Measurements from ENCODE around the gene ATP1B3.
"Not testable (repeated sequence)": the region's sequence is repeated elsewhere in the genome, so short reads cannot be mapped to it uniquely, and the experiment has no call there.

Gene ATP1B3

DNA sequence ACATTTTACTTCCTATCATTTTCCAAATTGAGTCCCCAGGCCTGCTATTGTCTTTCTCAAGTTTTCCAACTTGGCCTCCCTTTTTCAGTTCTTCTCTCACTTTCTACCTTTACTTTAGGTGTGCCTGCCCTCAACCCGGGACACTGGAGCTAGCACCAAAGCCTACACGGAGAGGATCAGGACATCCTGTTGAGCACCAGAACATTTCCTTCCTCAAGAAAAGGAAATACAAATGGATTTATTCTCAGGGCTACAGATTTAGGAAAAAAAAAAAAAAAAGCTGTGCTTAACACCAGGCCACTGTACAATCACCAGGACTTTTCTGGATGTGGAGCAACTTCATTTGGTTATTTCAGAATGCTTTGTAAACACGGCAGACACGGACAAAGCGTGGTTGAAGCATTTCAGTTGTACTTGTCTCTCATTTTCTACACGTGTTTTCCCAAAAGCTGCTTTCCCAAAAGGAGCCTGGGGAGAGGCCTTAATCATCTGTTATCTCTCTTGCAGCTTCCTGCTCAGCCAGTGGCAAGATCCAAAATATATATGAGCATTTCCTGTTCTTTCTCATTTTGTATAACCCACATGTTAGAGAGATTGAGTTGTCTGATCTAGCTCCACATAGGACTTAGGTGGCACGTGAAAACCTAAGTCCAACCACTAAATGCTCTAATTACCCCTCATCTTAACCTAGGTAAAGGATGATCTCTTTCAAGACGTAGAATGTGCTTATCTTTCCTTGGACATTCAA, 15.5 kb upstream of the ATP1B3 start:
- DNase-seq, result no peak

DNA sequence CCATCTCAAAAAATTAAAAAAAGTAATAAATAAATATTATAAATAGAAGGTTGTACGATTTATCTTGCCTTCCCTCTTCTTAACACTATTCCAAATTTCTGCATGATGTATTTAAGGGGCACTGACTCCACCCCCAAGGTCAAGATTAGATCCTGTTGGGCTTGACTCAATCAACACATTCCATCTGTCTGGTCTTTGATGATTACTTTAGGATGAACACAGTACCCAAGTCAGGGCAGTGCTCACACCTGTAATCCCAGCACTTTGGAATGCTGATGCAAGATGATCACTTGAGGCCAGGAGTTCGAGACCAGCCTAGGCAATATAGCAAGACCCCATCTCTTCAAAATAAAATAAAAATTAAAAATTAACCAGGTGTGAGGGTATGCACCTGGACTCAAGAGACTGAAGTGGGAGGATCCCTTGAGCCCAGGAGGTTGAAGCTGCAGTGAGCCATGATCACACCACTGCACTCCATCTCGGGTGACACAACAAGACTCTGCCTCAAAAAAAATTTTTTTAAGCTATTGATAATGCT, 14.1 kb upstream of the ATP1B3 start:
- DNase-seq, result no peak

DNA sequence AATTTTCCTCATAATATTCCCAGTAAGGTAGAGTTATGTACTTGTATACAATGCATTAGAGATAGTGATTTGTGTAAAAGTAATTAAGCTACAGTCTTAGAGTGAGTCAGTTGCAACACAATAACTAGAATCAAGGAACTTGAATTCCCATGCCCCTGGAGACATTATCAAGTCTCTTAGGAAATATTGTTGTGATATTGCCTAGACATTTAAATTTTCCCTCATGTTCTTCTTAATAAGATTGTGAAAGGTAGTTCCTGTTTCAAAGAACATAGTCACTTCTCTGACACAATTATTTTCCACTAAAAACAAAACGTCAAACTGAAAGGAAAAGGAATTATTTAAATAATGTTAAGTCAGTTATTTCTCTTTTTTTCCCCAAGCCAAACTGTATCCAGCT, 13.0 kb upstream of the ATP1B3 start:
- no peak for DNase-seq

DNA sequence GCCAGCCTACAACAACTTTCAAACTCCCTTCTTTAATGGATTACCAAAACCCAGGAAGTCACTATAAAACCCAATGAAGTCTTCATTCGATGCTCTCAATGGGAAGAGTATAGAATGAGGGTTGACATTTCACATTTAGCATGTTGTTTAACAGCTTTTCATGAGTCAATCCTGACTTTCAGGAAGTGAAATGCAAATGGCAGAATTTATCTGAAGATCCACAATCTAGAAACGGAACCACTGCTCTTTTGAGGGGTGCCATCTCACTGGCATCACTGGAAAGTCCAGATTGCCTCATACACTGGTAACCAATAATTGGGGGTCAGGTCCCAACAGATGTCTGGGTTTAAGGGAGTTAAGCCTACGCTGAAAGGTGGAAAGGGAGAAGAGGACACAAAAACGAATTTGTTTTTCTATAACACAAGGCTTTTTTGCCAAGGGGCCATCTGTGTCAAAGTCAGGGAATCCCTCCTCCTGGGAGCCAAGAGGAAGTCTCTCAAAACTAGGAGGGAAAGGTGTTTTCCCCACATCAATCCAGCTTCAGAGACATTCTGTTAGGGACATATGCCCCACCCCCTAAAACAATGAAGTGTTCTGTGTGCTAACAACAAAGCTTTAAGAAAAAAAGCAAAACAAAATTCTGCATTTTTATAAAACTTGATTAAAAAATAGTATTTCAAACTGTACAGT, 12.0 kb upstream of the ATP1B3 start:
- DNase-seq, result no peak

DNA sequence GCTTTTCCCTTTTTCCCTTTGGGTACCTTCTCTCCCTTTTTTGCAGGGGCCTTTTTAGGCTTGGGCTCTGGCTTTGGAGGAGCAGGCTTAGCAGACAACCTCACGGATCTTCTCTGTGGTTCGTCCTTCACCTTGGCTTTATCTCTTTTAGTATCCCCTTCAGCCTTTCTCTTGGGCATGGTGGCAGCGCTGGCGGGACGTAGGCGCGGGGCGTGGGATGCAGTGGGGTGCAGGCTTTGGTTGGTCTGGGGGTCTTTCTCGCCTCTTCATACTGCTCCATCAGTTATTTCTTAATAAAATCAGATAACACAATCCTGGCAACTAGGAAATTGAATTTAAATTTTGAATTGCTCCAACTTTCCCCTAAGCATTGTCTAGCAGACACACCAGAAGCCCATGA, 11.3 kb upstream of the ATP1B3 start:
- no peak for DNase-seq

DNA sequence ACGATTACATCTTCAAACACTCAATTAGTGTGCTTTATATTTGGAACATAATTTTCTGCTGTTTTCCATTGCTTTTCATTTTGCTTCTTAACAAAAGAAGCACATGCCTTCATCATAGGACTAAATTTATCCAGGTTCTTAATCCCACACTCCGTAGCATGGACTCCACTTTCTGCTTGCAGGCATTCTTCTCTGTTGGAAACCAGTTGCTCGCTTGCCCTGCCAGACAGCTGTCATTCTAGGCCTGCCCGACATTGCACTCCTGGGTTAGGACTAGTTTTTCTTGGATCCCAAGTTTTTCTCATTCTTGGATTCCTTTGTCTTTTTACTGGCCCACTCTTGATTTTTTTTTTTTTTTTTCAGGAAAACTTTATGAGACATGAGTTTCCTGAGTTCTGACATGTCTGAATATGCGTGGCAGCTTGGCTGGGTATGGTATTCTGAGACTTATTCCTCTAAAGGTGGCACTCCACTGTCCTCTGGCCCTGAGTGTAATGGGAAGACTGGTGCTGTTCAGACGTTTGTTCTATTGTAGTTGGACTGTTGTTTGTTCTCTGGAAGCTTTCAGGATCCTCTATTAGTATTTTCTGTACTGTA, 6.3 kb upstream of the ATP1B3 start:
- no peak for DNase-seq

DNA sequence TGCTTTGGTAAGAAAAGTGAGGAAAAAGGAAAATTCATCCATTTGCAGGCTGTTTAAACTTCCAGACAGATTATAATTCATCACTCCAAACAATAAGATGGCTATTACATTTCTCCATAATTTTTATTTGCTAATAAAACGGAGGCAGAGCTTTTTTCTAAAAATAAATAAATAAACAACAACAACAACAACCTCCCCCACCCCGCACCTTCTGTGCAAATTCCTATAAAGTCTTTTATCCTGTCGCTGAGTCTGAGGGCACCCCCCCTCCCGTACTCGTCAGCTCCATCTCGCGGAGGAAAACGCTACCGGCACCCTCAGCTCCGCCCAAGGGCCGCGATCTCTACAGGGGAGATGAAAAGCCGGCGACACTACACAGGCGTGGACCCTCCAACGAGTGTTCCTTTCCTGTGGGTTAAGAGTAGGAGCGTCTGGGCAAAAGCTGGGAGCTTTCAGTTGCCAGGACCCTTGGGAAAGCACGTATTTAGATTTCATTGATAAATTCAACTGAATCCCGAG, 1.0 kb upstream of the ATP1B3 start:
- peak; percentile 91 for DNase-seq

DNA sequence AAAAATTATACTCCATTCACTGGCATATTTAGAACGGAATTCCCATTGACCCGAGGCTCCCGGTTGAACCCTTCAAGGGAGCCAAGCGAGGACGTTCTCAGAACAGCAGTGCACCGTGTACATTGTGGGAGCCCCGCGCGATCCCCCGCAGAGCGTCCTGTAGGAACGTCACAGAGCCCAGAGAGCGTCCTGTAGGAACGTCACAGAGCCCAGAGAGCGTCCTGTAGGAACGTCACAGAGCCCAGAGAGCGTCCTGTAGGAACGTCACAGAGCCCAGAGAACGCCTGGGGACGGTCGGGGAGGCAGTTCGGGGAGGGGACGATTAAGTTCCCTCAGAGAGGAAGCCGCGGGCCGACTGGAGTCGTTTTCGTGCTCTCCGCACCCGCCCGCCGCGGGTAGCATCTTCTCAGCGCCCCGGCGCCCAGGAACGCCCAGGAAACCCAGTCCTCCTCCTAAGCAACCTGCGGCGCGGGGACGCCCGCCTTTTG, 506 bp upstream of the ATP1B3 start:
- peak; percentile 86 for DNase-seq

DNA sequence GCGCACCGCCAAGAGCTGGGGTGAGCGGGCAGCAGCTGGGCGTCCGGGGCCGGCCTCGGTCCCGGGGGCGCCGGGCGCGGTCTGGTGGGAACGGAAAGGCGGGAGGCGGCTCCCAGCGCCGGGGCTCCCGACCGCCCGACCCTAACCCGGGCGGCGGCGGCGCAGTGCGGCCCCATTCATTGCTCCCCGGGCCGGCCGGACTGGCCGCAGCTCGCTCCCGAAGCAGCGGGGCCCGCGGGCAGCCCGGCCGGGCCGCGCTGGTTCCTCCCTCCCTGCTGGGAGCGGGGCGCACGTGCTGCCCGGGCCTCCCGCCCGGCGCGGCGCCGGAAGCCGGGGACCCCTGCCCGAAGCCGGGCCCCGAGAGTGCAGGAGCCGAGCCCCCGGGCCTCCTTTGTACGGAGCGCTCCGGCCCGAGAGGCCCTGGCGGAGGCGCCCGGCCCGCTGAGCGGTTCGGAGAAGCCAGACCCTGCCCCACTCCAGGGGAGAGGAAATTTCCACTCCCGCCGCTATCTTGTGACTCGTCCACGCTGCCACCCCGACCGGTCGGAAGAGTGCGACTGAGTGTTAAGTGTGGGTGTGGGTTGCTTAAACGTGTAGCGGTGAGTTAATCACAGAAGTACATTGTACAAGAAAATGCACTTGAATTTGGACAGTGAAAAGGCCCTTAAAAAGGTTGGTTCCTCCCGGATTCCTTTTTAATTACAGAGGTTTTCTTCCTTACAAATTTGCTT, 613 bp downstream of the ATP1B3 start:
- DNase-seq, result peak; percentile 84

DNA sequence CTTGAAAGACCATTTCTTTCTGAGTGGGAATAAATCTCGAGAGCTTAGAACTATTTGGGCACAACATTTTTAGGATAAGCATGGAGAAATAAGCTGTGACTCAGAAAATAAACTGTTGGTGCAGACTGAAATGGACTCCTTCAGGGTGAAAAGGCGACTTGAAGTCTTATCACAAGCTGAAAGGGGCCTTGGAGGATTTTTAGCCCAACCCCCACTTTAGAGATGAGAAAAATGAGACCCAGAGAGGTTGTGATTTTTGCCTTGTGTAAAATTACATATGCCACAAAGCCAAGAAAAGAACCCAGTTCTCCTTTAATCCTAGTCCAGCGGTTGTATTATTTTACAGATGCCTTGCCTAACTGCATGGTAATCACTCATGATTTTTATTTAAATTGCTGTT, 1.5 kb downstream of the ATP1B3 start:
- no peak for DNase-seq

DNA sequence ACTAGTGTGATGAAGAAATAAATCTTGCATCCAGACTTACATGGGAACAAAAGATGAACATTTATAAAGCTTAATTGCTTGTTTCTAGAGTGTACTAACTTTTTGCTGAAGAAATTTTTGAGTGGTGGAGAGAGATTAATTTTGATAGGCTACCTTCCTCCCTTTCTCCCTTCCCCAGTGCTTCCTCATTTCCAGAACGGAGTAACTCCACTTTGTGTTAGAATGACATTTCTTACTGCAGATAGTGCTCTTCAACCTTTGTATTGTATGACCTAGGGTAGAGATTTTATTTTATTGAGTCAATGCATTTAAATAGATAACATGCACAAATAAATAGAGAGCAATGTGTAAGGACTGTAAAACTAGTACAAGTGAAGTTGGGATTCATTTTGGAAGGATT, 1.9 kb downstream of the ATP1B3 start:
- DNase-seq, result no peak

DNA sequence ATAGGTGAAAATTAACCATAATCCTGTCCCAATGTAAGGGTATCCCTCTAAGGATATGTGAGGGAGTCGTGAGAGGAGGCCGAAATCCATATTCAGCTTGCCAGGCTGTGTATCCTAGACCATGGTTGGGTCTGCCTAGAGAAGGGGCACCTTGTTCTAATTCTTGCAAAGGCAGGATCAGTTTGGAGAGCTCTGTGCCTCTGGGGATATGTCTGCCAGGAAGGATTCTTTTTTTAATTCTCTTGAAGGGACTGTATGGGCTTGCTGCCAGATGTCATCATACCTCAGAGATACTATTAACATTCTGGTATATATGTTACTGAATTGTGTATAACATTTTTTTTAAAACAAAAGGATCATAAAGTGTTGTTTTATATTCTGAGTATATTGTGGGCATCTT, 2.4 kb downstream of the ATP1B3 start:
- no peak for DNase-seq

DNA sequence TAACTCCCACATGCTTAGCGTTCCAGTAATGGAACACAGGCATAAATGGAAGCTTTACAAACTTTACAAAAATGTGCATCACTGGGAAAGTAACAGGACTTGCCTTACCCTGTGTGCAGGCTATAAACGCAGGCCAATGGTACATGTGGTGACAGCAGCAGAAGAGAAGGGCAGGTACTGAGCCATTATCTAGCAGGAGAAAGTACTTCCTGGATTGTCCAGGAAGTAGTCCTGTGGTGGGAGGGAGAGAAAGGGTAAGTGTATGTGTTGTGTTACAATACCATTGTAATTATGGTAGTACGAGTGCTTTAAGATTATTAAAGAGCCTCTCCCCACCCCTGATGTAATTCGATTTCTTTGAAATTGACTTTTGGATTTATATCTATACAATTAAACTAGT, 5.3 kb downstream of the ATP1B3 start:
- DNase-seq, result no peak

DNA sequence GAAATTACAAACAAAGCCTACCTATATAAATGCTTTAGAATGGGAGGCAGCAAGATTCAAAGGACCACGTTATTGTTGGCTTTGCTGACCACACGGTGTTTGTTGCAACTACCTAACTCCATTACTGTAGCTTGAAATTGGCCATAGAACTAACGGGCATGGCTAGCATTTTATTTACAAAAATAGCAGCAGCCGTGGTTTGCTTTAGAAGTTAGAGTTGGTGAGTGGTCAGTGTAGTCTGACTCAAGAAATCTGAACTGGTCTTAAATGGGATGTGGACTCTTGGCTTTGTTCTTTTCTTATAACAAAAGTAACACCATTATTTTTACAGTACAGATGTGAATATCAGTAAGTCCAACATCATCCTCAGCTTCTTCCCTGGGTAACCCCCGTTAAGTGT, 10.6 kb downstream of the ATP1B3 start:
- DNase-seq, result no peak

DNA sequence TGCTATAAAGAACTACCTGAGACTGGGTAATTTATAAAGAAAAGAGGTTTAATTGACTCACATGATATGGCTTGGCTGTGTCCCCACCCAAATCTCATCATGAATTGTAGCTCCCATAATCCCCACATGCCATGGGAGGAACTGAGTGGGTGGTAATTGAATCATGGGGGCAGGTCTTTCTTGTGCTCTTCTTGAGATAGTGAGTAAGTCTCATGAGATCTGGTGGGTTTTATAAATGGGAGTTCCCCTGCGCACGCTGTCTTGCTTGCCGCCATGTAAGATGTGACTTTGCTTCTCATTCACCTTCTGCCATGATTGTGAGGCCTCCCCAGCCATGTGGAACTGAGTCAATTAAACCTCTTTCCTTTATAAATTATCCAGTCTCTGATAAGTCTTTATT, 12.1 kb downstream of the ATP1B3 start:
- not testable (repeated sequence) for DNase-seq

DNA sequence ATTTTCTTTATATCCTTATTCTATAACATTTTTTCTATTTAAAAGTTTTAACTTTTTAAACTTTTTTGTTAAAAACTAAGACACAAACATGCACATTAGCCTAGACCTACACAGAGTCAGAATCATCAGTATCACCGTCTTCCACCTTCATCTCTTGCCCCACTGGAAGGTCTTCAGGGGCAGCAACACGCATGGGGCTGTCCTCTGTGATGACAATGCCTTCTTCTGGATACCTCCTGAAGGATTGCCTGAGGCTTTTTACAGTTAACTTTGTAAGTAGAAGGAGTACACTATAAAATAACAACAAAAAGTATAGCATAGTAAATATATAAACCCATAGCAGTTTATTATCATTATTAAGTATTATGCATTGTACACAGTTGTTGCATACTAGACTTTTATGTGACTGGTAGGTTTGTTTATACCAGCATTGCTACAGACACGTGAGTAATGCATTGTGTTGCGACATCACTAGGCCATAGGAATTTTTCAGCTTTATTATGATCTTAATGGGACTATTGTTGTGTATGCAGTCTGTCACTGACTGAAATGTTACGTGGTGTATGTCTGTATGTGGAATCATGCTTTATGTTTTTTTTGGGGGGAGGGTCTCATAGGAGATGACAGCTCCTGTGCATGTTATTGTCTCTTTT, 18.2 kb downstream of the ATP1B3 start:
- no peak for DNase-seq

DNA sequence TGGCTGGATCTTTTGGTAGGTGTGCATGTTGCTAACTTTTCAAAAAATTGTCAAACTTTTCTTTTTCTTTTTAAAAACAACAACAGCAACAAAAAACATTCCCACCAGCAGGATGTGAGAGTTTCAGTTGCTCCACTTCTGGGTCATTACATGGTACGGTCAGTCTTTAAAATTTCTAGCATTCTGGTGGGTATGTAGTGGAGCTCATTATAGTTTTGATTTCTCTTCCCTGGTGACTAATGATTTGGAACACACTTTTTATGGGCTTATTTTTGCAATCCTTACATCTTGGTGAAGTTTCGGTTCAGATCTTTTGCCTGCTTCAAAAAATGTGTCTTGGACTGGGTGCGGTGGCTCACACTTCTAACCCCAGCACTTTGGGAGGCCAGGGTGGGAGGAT, 19.3 kb downstream of the ATP1B3 start:
- no peak for DNase-seq

DNA sequence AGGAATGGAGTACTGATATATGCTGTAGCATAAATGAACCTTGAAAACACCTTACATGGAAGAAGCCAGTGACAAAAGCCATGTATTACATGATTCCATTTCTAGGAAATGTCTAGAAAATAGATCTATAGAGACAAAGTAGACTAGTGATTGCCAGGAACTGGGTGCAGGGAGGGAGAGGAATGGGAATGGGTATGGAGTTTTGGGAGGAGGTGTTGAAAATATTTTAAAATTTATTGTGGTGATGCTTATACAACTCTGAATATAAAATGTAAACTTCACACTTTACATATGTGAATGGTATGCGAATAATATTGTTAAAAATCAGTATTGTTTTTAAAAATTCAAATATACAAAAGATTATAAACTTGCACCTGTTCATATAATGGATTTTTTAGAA, 22.5 kb downstream of the ATP1B3 start:
- DNase-seq, result no peak

DNA sequence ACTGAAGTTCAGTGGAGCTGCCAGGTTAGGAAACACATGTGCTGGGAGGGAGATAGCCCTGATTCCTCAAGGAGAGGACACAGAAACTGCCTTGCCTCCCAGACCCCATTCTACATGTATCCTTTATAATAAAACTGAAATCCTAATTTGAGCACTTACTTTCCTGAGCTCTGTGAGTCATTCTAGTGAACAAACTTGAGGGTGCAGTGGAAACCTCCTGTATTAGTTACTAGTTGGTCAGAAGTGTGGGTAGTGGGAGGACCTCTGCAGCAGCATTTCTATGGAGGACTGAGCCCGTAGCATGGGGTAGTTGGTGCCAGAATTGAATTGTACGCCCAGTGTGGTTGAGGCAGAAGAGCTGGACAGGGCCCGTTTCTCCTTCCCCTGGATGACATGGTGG, 23.9 kb downstream of the ATP1B3 start:
- DNase-seq, result no peak

DNA sequence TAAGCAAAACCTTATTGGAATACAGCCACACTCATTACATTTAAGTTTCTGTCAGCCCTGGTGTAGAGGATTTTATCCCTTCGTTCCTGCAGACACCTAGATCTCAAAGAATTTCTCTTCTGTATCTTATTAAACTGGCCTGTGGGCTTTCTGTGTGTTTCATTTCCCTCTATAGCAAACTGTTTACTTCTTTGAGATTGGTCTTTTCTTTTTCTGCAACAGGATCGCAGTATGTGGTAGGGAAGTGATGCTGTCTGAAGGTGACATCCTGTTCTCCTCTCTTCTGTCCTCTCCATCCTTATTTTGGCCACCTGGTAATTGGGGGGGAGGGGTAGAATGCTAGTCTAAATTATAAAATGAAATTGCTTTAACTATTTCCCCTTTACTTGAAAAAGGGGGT, 25.5 kb downstream of the ATP1B3 start:
- no peak for DNase-seq

DNA sequence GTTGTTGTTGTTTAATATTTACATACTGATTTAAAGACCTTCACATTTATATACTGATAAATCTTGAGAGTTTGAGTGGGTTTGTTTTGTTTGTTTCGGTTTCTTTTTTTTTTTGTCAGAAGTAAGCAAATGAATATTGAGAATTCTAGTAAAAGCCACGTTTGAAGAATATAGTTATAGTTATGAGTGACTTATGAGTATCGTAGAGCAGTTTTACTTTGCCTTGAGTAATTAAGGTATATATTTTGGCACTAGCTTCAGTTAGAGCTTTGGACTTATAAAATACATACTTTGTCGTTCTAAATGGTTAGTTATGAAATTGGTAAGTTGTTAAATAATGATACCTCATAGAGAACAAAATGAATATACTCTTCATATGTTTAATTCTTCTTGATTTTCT, 27.8 kb downstream of the ATP1B3 start:
- no peak for DNase-seq

DNA sequence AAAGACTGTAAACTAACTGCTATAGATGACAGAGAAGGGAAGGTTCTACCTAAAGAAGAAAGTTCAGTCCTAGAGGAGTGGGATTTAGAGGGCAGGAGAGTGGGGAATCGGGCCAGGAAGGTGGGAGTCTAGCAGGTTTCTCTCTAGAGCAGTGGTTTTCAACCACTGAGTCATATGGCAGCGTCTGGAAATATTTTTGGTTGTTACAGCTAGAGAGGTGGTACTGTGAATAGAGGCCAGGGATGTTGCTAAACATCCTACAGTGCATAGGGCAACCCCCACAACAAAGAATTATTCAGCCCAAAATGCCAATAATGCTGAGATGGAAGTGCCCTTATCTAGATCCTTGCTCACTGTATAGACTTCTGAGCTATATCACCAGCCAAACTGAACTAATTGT, 28.7 kb downstream of the ATP1B3 start:
- DNase-seq, result no peak

DNA sequence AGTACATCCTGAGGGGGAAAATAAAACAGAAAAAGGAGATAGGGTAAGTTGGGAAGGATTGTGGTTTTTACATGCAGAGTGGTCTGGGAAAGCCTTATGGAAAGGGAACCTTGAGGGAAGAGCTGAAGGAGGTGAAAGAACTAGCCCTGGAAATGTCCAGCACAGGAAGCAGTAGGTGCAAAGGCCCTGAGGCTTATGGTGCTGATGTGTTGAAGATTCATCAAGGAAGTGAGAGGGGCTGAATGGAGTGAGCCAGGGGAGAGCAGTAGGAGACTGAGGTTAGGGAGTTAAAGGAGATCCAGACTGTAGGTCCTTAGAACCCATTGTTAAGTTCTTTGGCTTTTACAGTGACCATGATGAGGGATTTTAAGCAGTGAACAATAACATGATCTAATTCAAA, 33.0 kb downstream of the ATP1B3 start:
- no peak for DNase-seq

Measured in activated CD8-positive, alpha-beta memory T cell treated with anti-CD3 and anti-CD28 coated beads, Interleukin-2, amount 50 U/mL, for 48 hours (primary cell).